Gastrocnemius medialis (tissue), 4 donors: ENCODE measurements around the gene METRNL. TPM values are rescaled to one million over a fixed set of nuclear protein-coding genes. Genes with fewer than 3 reads are reported as not detected.
"Not testable (repeated sequence)": the region's sequence is repeated elsewhere in the genome, so short reads cannot be mapped to it uniquely, and the experiment has no call there.

Experiments used
- ATAC-seq, 2 donors: fragments of 150-250 bp; one replicate each; pipeline ENCODE4 v1.9.1; 2016
- DNase-seq, 2 donors: peaks; one replicate each; pipeline ENCODE4 v3.0.0-alpha.2; 2019
- H3K27ac ChIP-seq, 4 donors: fragments of 200-600 bp; sonication (generic); 1 replicate in 1 of 4; 2 replicates in 3 of 4; pipeline ENCODE4 v1.5.1; 2016 to 2018; ENCODE audit warnings: mild to moderate bottlenecking in 2 of 4, moderate library complexity in 1 of 4
- H3K27me3 ChIP-seq, 3 donors: fragments of 200-600 bp; sonication (generic) in 2 of 3; 1 replicate in 1 of 3; 2 replicates in 2 of 3; pipeline versions ENCODE4 v1.5.1 to v1.6.0; 2016 to 2019; ENCODE audit warnings: mild to moderate bottlenecking in 1 of 3, moderate library complexity in 1 of 3
- H3K36me3 ChIP-seq, 2 donors: fragments of 200-600 bp; sonication (generic) in 1 of 2; one replicate each; pipeline ENCODE4 v1.5.1; 2017 to 2018
- H3K4me1 ChIP-seq, 2 donors: fragments of 200-600 bp; sonication (generic) in 1 of 2; one replicate each; pipeline ENCODE4 v1.5.1; 2016 to 2017; ENCODE audit warnings: mild to moderate bottlenecking in 2 of 2
- H3K4me3 ChIP-seq, 4 donors: fragments of 200-600 bp; sonication (generic) in 3 of 4; 1 replicate in 1 of 4; 2 replicates in 3 of 4; pipeline ENCODE4 v1.5.1; 2016 to 2019; ENCODE audit warnings: mild to moderate bottlenecking in 2 of 4
- H3K9me3 ChIP-seq, 3 donors: fragments of 200-600 bp; sonication (generic) in 2 of 3; 1 replicate in 1 of 3; 2 replicates in 2 of 3; pipeline ENCODE4 v1.5.1; 2016 to 2019
- CTCF ChIP-seq, 5 experiments: fragments of 450-650 bp in 3 of 5; fragments of 200-600 bp in 2 of 5; sonication (generic) in 2 of 5; IDR thresholded peaks in 4 of 5; conservative IDR thresholded peaks in 1 of 5; 1 replicate in 4 of 5; 2 replicates in 1 of 5; pipeline ENCODE4 v1.5.1; 2016 to 2019; ENCODE audit warnings: antibody characterized with exemption in 5 of 5, mild to moderate bottlenecking in 3 of 5, moderate library complexity in 3 of 5
- POLR2A ChIP-seq, 2 donors: fragments of 450-650 bp; IDR thresholded peaks; one replicate each; pipeline ENCODE4 v1.6.1; 2017; ENCODE audit warnings: antibody characterized with exemption in 2 of 2, mild to moderate bottlenecking in 2 of 2, moderate library complexity in 2 of 2
- in situ Hi-C, 4 donors: fragments of 200-750 bp; cut with MboI; loops; one replicate each; pipeline versions ENCODE4 v1.15.0 to v1.8.0; 2017; ENCODE audit warnings: low sequenced_read_pairs in 4 of 4
- intact Hi-C: fragments of 100-400 bp; cut with DNase I; formaldehyde crosslinking; loops from one replicate; pipeline ENCODE4 v1.15.1; 2023; ENCODE audit warnings: low total_unique reads
- total RNA-seq, 4 donors: library from RNA; depleted of rRNA; stranded (reverse); fragments of >200 nt; gene quantifications; one replicate each; pipeline versions ENCODE4 v1.1.0 to v1.2.3, GENCODE V29; 2016

Gene METRNL
- total RNA-seq, 4 donors from 2014 or later, result 6.6 to 19.7 (median 11.1) TPM

GRCh38 chr17:83133302-83134121 is 54.1 kb downstream of the METRNL start:
- in situ Hi-C loops (no loop called here), intact Hi-C loops (no loop called here)
- Histone ChIP-seq H3K27ac (no peak overlapping the region), H3K4me3 (no peak overlapping the region), H3K9me3 (no peaks in the 10 kb centered on the region), H3K27me3 (peaks cover 6 to 12% (median 9%) of the 10 kb centered on the region in 3 donors), H3K36me3 (no peaks in the 10 kb centered on the region), H3K4me1 (no peaks in the 10 kb centered on the region)
- TF ChIP-seq CTCF (IDR thresholded peaks at IDR 0.05 in 4 of 5, conservative IDR thresholded peaks at IDR 0.05 in 1 of 5) (no peak), POLR2A (IDR thresholded peaks at IDR 0.05) (no peak)
- DNase-seq (no peak), ATAC-seq (no peak)

- in situ Hi-C loops, intact Hi-C loops, ATAC-seq, DNase-seq, H3K27ac ChIP-seq, H3K9me3 ChIP-seq, H3K4me1 ChIP-seq, H3K4me3 ChIP-seq, H3K36me3 ChIP-seq: not testable (repeated sequence)
- H3K27me3 ChIP-seq, result peaks cover 6 to 12% (median 10%) of the 10 kb centered on the region in 3 donors
Observed at GRCh38 chr17:83134456-83134855, 55.0 kb downstream of the METRNL start.

GRCh38 chr17:83135692-83136091 is 56.3 kb downstream of the METRNL start:
- Histone ChIP-seq H3K4me1 (no peaks in the 10 kb centered on the region), H3K27ac (no peak overlapping the region), H3K4me3 (no peak overlapping the region), H3K36me3 (no peaks in the 10 kb centered on the region), H3K9me3 (no peaks in the 10 kb centered on the region), H3K27me3 (peaks cover 6 to 12% (median 12%) of the 10 kb centered on the region in 3 donors)
- intact Hi-C loops, result no loop called here
- in situ Hi-C loops, result no loop called here
- ATAC-seq (no peak), DNase-seq (no peak)
- TF ChIP-seq POLR2A (IDR thresholded peaks at IDR 0.05) (no peak), CTCF (IDR thresholded peaks at IDR 0.05 in 4 of 5, conservative IDR thresholded peaks at IDR 0.05 in 1 of 5) (no peak)

GRCh38 chr17:83136156-83136555 is 56.7 kb downstream of the METRNL start:
- Histone ChIP-seq H3K36me3 (no peaks in the 10 kb centered on the region), H3K4me1 (no peaks in the 10 kb centered on the region), H3K27me3 (peaks cover 6 to 12% (median 12%) of the 10 kb centered on the region in 3 donors), H3K9me3 (no peaks in the 10 kb centered on the region), H3K27ac (no peak overlapping the region), H3K4me3 (no peak overlapping the region)
- no peak for TF ChIP-seq CTCF (IDR thresholded peaks at IDR 0.05 in 4 of 5, conservative IDR thresholded peaks at IDR 0.05 in 1 of 5)
- no peak for TF ChIP-seq POLR2A (IDR thresholded peaks at IDR 0.05)
- intact Hi-C loops, result no loop called here
- ATAC-seq, result no peak
- DNase-seq, result no peak
- in situ Hi-C loops, result no loop called here

- Histone ChIP-seq H3K4me1 (no peaks in the 10 kb centered on the region), H3K27me3 (peaks cover 6 to 16% (median 12%) of the 10 kb centered on the region in 3 donors), H3K36me3 (no peaks in the 10 kb centered on the region), H3K9me3 (no peaks in the 10 kb centered on the region), H3K27ac (no peak overlapping the region), H3K4me3 (no peak overlapping the region)
- in situ Hi-C loops (no loop called here), intact Hi-C loops (no loop called here)
- ATAC-seq, result no peak
- no peak for DNase-seq
- TF ChIP-seq POLR2A (IDR thresholded peaks at IDR 0.05), result no peak
- TF ChIP-seq CTCF (IDR thresholded peaks at IDR 0.05 in 4 of 5, conservative IDR thresholded peaks at IDR 0.05 in 1 of 5), result no peak
Observed at GRCh38 chr17:83136931-83137330, 57.5 kb downstream of the METRNL start.
